T47D (cell line): ENCODE measurements around the gene UNC5B.

Source experiments
- DNase-seq, 2 experiments: peaks; one replicate each; pipeline versions ENCODE4 v3.0.0 to v3.0.0-alpha.2; 2011 to 2012; ENCODE audit warnings: low read depth in 1 of 2, low spot score in 1 of 2
- JUND ChIP-seq: IDR thresholded peaks from 2 replicates; pipeline ENCODE4 v1.6.1; 2012; ENCODE audit warnings: low read depth
- in situ Hi-C: cut with HindIII; loops from 2 replicates; pipeline ENCODE4 v1.10.0; 2016; ENCODE audit warnings: low sequenced_read_pairs, low pct_unique_long_range_greater_than_20kb

UNC5B gene

GRCh38 chr10:71304914-71305313, 92.5 kb downstream of the UNC5B start:
- TF ChIP-seq JUND, result no peak
- in situ Hi-C loops, result no loop called here

GRCh38 chr10:71306979-71307378, 94.6 kb downstream of the UNC5B start:
- in situ Hi-C loops, result no loop called here
- no peak for TF ChIP-seq JUND
- no peak for DNase-seq

More at GRCh38 chr10:71304914-71305313, 92.5 kb downstream of the UNC5B start:
- DNase-seq, result no peak

GRCh38 chr10:71307469-71308085, 95.2 kb downstream of the UNC5B start:
- in situ Hi-C loops, result no loop called here
- TF ChIP-seq JUND, result no peak
- no peak for DNase-seq

GRCh38 chr10:71308244-71308643, 95.9 kb downstream of the UNC5B start:
- DNase-seq, result no peak
- in situ Hi-C loops, result no loop called here
- TF ChIP-seq JUND, result no peak

GRCh38 chr10:71308985-71309384, 96.6 kb downstream of the UNC5B start:
- in situ Hi-C loops, result no loop called here
- TF ChIP-seq JUND, result no peak
- DNase-seq, result peak in 1 of 2 experiments; percentile 27

GRCh38 chr10:71309919-71310318, 97.5 kb downstream of the UNC5B start:
- TF ChIP-seq JUND, result no peak
- no peak for DNase-seq
- in situ Hi-C loops, result no loop called here

- no peak for DNase-seq
- no peak for TF ChIP-seq JUND
- in situ Hi-C loops, result no loop called here
Measured at GRCh38 chr10:71312220-71312619, 99.8 kb downstream of the UNC5B start.

- no peak for TF ChIP-seq JUND
- no peak for DNase-seq
- in situ Hi-C loops, result no loop called here
Measured at GRCh38 chr10:71312811-71313789, 100.7 kb downstream of the UNC5B start.

- in situ Hi-C loops, result no loop called here
- DNase-seq, result peak; percentile 49 to 51
- no peak for TF ChIP-seq JUND
Measured at GRCh38 chr10:71314028-71314693, 101.8 kb downstream of the UNC5B start.

- DNase-seq, result no peak
- in situ Hi-C loops, result no loop called here
Measured at GRCh38 chr10:71314694-71315225, 102.4 kb downstream of the UNC5B start.

GRCh38 chr10:71316056-71316785, 103.9 kb downstream of the UNC5B start:
- no peak for DNase-seq
- in situ Hi-C loops, result no loop called here
- TF ChIP-seq JUND, result no peak

More at GRCh38 chr10:71314694-71315225, 102.4 kb downstream of the UNC5B start:
- TF ChIP-seq JUND, result no peak

- in situ Hi-C loops, result no loop called here
- no peak for DNase-seq
- no peak for TF ChIP-seq JUND
Measured at GRCh38 chr10:71316786-71317160, 104.4 kb downstream of the UNC5B start.
